ENCODE measurements around the gene LRRC27. TPM values are rescaled to one million over a fixed set of nuclear protein-coding genes. Genes with fewer than 3 reads are reported as not detected.
"Not testable (repeated sequence)": the region's sequence is repeated elsewhere in the genome, so short reads cannot be mapped to it uniquely, and the experiment has no call there.

Gene LRRC27
- total RNA-seq, 1 donor from 2014 or later = 3.2 TPM

DNA sequence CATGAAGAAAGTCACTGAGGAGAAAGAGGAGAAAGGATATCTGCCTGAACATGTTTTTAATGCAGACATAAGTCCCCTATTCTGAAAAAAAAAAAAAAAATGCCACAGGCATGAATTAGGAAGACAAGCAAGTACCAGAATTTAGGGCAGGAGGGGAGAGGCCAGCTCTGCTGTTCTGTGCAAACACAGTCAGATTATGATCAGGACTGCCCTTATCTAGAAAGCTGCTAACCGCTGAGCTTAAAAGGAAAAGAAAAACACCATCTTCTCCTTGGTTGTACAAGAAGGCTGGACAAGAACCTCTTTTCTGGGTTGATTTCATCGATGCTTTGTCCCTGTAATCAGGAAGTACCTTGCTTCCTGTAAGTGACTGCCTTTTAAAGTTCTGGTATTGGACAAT lies 49.7 kb downstream of the LRRC27 start:
- no peak for DNase-seq
- ATAC-seq = no peak
- intact Hi-C loops (cut with micrococcal nuclease) = loop anchor here (10.0 kb wide), 1 partner anchor 73 kb away; no protein-coding TSS in a partner anchor

DNA sequence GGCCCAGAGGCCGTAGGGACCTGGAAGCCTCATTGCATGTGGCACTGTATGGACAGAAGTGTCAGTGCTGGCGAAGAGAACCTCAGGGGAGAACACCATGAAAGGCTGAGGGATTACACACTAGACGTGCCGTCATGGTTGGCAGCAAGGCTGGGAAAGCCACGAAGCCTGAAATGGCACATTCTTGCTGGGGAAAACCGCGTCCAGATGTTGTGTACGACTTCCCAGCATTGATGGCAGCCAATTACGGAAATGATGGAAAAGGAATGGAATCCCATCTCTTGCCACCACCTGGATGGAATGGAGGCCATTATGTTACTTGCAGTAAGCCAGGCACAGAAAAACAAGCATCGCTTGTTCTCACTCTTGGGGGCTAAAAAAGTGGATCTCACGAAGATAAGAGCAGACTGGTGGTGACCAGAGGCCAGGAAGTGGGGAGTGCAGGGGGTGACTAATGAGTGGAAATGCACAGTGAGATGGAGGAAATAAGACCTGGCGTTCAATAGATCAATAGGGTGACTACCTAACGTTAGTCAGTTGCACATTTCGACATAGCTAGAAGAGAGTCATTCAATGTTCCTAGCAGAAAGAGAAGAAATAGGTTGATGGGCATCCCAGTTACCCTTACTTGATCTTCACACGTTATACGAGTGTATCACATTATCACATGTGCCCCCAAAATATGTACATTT lies 50.4 kb downstream of the LRRC27 start:
- DNase-seq = no peak
- intact Hi-C loops (cut with micrococcal nuclease) = loop anchor here (10.0 kb wide), 1 partner anchor 72 kb away; no protein-coding TSS in a partner anchor
- no peak for ATAC-seq

DNA sequence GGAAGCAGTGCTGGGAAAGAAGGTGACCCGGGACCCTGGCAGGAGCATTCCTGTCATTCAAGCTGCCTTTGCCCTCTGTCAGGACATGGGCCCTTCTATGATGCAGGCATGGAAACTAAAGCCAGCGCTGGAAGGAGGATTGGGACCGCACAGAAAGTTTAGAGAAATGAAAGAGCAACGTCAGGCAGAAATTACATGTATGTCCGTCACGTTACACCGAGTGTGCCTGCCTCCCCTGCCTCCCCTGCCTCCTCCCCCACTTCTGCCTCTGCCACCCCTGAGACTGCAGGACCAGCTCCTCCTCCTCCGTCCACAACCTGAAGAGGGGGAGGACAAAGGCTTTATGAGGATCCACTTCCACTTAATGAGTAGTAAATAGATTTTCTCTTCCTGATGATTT lies 51.1 kb downstream of the LRRC27 start:
- no peak for ATAC-seq
- intact Hi-C loops (cut with micrococcal nuclease) = loop anchor here (10.0 kb wide), 1 partner anchor 72 kb away; no protein-coding TSS in a partner anchor

DNA sequence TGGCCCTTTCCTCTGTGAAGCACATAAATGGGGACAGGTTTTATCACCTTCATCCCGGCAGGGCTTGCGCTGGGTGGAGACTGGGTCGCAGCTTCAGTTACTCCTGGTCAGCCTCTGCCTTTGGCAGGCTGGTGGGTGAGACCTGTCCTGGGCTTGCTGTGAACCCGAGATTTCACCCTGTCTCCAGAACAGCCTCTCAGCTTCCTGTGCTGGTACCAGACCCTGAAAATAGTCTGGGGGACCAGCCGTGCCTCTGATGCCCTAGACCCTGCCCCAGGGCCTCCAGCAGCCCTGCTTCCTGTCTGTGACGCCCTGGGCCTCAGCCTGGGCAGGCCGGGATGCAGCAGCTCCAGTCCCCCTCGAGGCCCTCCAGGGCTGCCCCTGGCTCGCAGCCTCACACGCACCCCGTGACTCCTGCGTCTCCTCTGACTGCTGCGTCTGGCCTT lies 51.8 kb downstream of the LRRC27 start:
- DNase-seq = peak; percentile 19

More for the DNA sequence above, 51.1 kb downstream of the LRRC27 start:
- no peak for DNase-seq

DNA sequence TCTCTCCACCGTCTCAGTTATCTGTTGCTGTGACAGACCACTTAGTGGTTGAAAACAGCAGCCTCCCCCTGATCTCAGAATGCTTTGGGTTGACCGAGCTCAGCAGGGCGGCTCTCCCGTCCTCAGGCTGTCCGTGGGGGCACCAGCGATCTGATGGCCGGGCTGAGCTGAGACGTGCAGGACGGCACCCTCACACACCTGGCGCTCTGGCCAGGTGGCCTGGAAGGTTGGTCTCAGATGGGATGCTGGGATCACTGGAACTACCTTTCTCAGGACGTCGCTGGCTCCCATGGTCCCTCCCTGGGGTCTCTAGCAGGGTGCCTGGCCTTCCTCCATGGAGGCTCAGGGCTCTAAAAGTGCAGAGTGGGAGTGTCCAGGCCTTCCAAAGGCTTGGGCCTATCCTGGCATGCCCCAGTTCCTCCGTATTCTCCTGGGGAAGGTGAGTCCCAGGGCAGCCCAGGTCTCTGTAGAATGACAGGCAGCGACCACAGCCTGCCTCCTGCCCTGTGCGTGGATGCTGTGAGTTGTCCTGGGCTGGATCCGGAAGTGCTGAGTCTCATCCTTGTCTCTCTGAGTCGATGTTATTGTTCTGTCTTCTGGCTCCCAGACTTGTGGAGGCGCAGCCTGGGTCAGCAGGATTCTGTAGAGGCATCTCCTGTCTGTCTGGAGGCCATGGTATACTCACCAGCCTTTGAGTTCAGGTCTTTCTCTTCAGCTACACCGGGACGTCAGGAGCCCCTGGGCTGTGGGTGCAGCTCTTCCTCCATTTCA lies 52.8 kb downstream of the LRRC27 start:
- intact Hi-C loops (cut with micrococcal nuclease) = loop anchor here (10.0 kb wide), 1 partner anchor 70 kb away; no protein-coding TSS in a partner anchor
- DNase-seq (no peak), ATAC-seq (no peak)

More for the DNA sequence above, 51.8 kb downstream of the LRRC27 start:
- intact Hi-C loops (cut with micrococcal nuclease) = loop anchor here (10.0 kb wide), 1 partner anchor 71 kb away; no protein-coding TSS in a partner anchor
- no peak for ATAC-seq

DNA sequence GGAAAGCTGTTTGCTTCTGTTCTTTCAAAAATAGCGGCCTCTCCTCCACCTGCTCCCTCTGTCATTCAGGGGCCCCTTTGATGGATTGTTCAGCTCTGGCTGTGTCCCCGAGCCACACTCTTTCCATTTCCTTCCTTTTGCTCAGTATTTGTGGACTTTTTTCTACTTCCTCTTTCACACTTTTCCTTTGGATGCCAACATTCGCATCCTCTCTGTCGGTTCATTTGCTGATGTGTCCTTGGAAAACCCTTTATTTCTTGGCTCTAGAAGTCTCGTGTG lies 53.3 kb downstream of the LRRC27 start:
- DNase-seq (no peak), ATAC-seq (no peak)
- intact Hi-C loops (cut with micrococcal nuclease) = loop anchor here (10.0 kb wide), 1 partner anchor 69 kb away; no protein-coding TSS in a partner anchor

DNA sequence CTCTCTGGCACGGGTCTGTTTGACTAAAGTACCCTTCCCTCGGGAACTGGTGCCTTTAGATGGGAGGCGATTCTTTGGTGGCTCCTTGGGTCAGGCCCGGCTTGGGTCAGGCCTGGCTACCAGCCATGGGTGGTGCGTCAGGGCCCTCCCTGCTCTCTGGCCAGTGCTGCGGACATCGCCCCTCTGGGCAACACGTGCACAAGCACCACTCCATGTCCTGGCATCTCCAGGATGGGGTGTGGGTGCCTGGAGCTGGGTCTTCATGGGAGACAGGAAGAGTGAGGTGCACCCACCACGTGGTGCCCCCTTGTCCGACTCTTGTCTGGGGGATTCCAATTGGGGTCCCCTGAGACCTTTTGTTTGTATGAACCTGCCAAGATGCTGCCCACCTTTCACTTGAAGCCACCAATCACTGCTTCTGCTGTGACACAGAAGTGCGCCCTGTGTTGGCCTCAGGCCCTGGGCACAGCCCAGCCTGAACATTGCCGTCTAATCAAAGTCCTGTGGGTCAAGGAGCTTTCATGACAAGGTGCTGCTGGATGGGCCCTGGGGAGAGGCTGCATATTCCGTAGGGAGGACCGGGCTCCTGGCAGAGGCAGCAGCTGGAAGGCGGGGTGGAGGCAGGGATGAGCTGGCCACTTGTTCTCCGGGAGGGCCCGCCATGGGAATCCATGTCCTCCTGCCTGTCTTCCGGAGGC lies 53.9 kb downstream of the LRRC27 start:
- ATAC-seq = peak; percentile 49
- DNase-seq = peak; percentile 35
- intact Hi-C loops (cut with micrococcal nuclease) = loop anchor here (10.0 kb wide), 1 partner anchor 69 kb away; no protein-coding TSS in a partner anchor

DNA sequence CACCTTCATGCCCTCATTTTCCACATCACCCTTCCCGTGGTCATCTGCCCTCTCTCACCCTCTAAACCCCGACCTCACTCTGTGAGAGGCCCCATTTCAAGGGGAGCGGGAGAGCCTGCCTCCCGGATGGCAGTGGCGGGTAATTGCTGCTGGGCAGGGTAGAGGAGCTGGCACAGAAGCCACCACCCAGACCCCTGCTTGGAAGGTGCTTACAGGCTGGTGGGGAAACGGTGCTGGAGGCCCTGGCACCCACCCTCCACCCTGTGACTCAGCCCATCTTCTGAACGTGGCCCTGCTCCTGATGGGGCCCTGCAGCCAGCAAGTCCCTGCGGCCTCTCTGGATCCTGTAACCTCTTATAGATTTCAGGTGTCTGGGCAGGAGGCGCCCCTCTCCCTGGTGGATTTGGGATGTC lies 54.4 kb downstream of the LRRC27 start:
- no peak for DNase-seq
- intact Hi-C loops (cut with micrococcal nuclease) = loop anchor here (10.0 kb wide), 1 partner anchor 68 kb away; no protein-coding TSS in a partner anchor
- ATAC-seq = no peak

DNA sequence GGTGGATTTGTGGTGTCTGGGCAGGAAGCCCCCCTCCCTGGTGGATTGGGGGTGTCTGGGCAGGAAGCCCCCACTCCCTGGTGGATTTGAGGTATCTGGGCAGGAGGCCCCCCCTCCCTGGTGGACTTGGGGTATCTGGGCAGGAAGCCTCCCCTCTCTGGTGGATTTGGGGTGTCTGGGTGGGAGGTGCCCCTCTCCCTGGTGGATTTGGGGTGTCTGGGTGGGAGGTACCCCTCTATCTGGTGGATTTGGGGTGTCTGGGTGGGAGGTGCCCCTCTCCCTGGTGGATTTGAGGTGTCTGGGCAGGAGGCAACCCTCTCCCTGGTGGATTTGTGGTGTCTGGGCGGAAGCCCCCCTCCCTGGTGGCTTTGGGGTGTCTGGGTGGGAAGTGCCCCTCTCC lies 54.9 kb downstream of the LRRC27 start:
- not testable (repeated sequence) for ATAC-seq
- DNase-seq = peak; percentile 21
- intact Hi-C loops (cut with micrococcal nuclease) = loop anchor here (10.0 kb wide), 1 partner anchor 68 kb away; no protein-coding TSS in a partner anchor

DNA sequence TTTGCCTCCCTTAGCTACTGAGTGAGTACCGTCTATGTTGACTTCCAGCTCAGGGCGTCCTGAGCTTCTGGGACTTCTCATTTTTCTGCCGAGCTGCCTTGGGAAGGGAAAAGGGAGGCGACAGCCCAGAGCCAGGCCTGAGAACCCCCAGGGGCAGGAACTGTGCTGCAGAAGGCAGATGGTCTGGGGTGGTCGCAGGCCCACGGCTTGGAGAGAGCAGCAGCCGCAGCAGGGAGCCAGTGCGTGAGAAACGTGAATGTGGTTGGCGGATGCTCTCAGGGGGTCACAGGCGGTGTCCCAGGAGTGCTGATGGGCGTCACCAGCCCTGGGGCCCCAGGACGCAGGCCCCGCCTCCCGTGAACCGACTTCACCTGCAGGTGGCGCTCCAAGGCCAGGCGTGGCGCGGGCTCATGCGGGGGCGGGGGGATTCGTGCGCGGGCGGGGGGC lies 55.8 kb downstream of the LRRC27 start:
- peak; percentile 73 for ATAC-seq
- intact Hi-C loops (cut with micrococcal nuclease) = loop anchor here (10.0 kb wide), 1 partner anchor 67 kb away; no protein-coding TSS in a partner anchor
- DNase-seq = peak; percentile 85

DNA sequence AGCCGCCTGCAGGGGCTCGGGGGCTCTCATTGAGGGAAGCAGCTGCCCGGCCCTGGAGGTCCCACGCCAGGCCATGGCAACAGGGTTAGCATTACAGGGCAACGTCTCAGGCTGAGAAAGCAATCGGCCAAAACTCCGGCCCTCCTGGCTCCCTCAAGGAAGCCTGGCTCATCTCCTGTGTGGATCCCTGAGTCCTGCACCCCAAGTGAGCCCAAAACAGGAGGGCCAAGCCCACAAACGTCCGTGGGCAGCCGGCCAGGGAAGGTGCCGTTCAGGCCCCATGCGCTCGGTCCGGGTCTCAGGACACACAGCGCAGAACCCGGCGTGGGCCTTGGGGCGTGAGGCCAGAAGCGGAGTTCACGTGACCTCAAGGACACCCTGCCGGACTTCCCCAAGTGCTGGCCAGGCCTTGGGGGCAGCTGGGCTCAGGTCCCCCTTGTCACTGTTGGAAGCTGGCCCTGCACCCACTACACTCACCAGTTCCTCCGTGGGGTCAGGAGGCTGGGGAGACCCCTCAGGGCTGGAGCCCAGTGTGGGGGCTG lies 57.0 kb downstream of the LRRC27 start:
- peak; percentile 9 for ATAC-seq
- peak; percentile 64 for DNase-seq
- intact Hi-C loops (cut with micrococcal nuclease) = loop anchor here (10.0 kb wide), 1 partner anchor 66 kb away; no protein-coding TSS in a partner anchor

DNA sequence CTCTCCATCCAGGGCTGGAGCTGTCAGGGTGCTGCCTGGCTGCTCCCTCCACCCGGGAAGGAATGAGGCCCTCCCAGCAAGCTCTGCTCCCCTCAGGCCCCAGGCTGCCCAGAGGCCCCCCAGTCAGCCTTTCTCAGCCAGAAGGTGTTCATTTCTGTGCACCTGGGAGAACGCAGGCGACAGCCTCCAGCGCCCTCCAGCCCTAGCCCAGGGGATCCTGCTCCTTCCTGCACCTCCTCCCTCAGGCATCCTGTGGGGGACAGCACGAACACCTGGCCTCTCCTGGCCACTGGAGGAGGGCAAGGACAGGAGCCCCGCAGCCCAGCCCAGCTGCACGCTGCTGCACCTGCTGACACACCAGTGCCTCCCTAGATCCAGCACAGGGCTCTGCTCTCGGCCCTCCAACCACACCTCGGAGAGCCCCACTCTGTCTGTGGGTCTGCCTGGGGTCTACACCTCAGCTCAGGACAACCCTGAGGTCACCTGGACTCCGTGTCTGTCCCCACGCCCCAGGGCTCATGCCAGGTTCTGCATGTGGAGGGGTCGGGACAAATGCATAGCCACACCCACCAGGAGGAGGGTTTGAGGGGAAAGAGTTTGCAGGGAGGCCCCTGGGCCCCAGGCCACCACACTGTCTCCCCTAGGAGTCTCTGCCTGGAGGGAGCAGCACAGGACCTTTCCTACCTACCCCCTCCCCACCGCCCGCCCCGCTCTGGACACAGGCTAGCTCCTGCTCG lies 57.6 kb downstream of the LRRC27 start:
- intact Hi-C loops (cut with micrococcal nuclease) = loop anchor here (10.0 kb wide), 1 partner anchor 65 kb away; no protein-coding TSS in a partner anchor
- DNase-seq (peak; percentile 28), ATAC-seq (no peak)

DNA sequence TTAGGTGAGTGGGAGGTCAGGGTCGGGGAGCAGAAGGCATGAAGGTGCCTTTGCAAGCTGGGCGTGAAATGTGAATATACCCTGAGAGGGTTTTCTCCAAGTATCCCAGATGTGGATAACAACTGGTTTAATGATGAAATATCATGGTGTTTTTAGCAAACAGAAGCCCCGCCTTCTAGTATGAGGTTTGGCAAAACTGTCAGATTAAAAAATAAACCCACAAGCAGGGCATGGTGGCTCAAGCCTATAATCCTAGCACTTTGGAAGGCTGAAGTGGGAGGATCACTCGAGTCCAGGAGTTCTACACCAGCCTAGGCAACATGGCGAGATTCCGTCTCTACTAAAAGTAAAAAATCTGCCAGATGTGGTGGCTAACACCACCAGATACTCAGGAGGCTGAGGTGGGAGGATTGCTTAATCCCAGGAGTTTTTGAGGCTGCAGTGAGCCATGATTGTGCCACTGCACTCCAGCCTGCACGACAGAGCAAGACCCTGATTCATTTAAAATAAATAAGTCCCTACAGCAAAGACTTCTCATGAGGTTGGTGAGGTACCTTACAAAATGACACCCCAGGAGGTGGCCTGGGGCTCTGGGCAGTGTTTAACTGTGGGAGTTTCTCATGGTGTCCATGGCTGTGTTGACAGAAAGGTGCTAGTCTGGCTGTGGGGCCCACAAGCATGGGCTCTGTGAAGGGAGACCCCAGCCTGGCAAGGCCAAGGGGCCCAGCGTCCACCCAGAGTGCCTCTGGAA lies 58.4 kb downstream of the LRRC27 start:
- DNase-seq = no peak
- ATAC-seq = no peak
- intact Hi-C loops (cut with micrococcal nuclease) = no loop called here

DNA sequence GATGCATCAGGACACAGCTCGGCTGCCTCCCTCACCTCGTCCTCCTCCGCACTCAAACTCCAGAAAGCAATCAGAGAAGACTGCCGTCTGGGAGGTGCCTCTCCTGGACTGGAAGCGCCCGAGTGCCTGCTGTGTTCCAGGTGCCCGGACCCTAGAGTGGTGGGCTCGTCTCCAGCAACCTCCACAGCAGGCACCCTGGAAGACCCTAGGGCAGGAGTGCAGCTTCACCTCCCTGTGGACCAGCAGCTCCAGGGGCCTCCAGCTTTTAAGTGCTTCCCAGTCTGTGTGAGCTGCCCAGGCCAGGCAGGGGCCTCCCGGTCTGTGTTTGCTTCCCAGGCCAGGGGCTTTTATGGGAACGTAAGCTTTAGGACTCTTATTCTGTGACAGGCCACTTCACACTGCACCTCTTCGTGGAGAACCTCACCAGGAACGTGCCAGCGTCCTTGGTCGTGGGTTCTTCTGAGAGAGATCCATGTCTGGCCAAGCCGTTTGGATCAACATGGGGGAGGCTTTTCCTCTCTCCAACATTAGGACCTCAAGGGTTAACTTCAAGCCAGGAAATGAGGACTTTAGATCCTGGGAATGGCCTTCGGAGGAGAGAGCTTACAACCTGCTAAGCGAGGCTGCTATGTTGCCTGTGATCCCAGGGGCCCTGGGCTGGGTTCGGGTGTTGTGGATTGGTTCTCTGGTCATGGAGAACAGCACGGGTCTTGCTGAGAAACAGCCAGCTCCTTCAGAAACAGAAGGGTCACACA lies 59.1 kb downstream of the LRRC27 start:
- DNase-seq (no peak), ATAC-seq (no peak)
- intact Hi-C loops (cut with micrococcal nuclease) = no loop called here

DNA sequence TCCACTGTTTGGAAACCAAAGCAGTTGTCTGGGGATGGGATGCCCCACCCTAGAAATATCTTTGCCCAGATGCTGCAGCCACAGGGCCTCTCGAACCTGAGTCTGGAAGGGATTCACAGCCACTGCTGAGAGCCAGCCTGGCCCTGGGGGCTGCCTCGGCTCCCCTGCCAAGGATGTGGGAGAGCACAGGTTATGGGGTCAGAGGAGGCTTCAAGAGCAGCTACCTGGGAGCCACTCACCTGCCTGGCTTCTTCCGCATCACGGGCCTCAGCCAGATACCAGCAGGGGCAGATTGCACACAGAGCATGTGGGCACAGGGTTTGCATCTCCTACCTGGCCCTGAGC lies 59.7 kb downstream of the LRRC27 start:
- peak; percentile 23 for DNase-seq
- no peak for ATAC-seq
- intact Hi-C loops (cut with micrococcal nuclease) = no loop called here

DNA sequence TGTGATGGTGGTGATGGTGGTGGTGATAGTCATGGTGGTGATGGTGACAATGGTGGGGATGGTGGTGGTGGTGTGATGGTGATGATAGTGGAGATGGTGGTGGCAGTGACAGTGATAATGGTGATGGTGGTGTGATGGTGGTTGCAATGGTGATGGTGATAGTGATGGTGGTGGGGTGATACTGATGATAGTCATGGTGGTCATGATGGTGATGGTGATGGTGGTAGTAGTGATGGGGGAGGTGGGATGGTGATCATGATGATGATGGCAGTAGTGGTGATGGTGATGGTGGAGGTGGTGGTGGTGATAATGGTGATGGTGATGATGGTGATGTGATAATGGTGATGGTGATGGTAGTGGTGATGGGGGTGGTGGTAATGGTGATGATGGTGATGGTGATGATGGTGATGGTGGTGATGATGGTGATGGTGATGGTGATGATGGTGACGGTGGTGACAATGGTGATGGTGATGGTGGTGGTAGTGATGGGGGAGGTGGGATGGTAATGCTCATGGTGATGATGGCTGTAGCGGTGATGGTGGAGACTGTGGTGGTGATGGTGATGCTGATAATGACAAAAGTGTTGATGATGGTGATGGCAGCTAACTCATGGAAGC lies 60.3 kb downstream of the LRRC27 start:
- no peak for DNase-seq
- no peak for ATAC-seq
- intact Hi-C loops (cut with micrococcal nuclease) = no loop called here
